GM11168 (cell line): ENCODE measurements around the gene MELK.

Experiments used
- in situ Hi-C: fragments of 300-500 bp; cut with MboI; formaldehyde crosslinking; loops from one replicate; pipeline ENCODE4 v1.12.0; 2022; ENCODE audit warnings: low sequenced_read_pairs; ENCODE audit not compliant: unreplicated experiment

Gene MELK

DNA sequence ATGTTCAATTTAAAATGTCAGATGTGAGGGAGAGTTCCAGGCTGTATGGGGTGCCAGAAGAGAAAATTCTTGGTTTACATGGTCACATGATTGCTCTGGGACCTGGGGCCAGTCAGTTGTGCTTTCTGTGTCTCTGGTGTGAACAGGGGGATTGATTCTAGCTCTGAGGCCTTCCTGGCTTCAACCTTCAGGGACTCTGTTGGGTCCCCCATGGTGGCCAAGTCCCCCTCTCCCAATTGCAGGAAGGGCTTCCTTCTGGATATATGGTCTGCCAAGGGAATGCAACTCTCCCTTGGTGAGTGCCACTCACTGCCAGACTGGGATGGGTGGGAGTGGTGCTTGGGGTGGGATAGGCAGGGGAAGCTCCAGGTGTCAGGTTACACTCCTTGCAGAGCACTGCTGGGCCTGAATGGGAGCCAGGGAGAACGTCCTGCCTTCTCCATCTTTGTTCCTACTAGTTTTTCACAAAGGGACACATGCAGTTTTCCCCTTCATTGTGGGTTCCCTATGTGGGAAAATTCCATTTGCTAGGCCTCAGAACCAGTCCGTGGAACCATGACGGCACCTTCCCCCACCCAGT, 153.2 kb downstream of the MELK start:
- in situ Hi-C loops = no loop called here
